HepG2 (cell line): Measurements from ENCODE around the gene FAM83E. TPM values are rescaled to one million over a fixed set of nuclear protein-coding genes. Genes with fewer than 3 reads are reported as not detected.

Source experiments
- BRD4 ChIP-seq: sonication (generic); formaldehyde crosslinking; IDR thresholded peaks from 2 replicates; pipeline ENCODE4 v1.4.0; 2020; ENCODE audit warnings: missing genetic modification reagents
- CHD2 ChIP-seq: IDR thresholded peaks from 2 replicates; pipeline ENCODE4 v1.6.1; 2011; ENCODE audit warnings: low read depth, low read length, improper control_type of control experiment
- FOXP1 ChIP-seq, 2 experiments: fragments of 450-650 bp in 1 of 2; IDR thresholded peaks; 2 replicates each; pipeline ENCODE4 v1.6.1; 2017 to 2018; ENCODE audit warnings: antibody characterized with exemption in 1 of 2
- FOXP4 ChIP-seq: sonication (generic); formaldehyde crosslinking; IDR thresholded peaks from 2 replicates; pipeline ENCODE4 v1.4.0; 2020; ENCODE audit warnings: missing genetic modification reagents
- IKZF4 ChIP-seq: sonication (generic); formaldehyde crosslinking; IDR thresholded peaks from 2 replicates; pipeline ENCODE4 v1.5.1; 2020; ENCODE audit warnings: borderline replicate concordance, mild to moderate bottlenecking, low read depth, missing genetic modification reagents; ENCODE audit errors: not compliant biosample characterization
- PAF1 ChIP-seq: IDR thresholded peaks from 2 replicates; pipeline ENCODE4 v1.6.1; 2016; ENCODE audit warnings: missing genetic modification reagents, missing compliant biosample characterization
- REPIN1 ChIP-seq: sonication (generic); formaldehyde crosslinking; IDR thresholded peaks from 2 replicates; pipeline ENCODE4 v1.8.0; 2022; ENCODE audit warnings: missing genetic modification reagents, low read depth, mild to moderate bottlenecking, borderline replicate concordance
- REXO4 ChIP-seq: sonication (generic); formaldehyde crosslinking; IDR thresholded peaks from 2 replicates; pipeline ENCODE4 v1.8.0; 2022; ENCODE audit warnings: missing genetic modification reagents, mild to moderate bottlenecking, borderline replicate concordance
- TFAP4 ChIP-seq: sonication (generic); IDR thresholded peaks from 2 replicates; pipeline ENCODE4 v1.6.1; 2016; ENCODE audit warnings: low read depth, borderline replicate concordance
- ZNF253 ChIP-seq: sonication (generic); formaldehyde crosslinking; IDR thresholded peaks from 2 replicates; pipeline ENCODE4 v1.8.0; 2022; ENCODE audit warnings: mild to moderate bottlenecking, missing genetic modification reagents, borderline replicate concordance
- ZNF496 ChIP-seq: sonication (generic); formaldehyde crosslinking; IDR thresholded peaks from 2 replicates; pipeline ENCODE4 v1.8.1; 2023; ENCODE audit warnings: mild to moderate bottlenecking, moderate library complexity, missing genetic modification reagents; ENCODE audit not compliant: insufficient replicate concordance
- ZNF512 ChIP-seq: sonication (generic); formaldehyde crosslinking; IDR thresholded peaks from 2 replicates; pipeline ENCODE4 v1.4.0; 2020; ENCODE audit warnings: mild to moderate bottlenecking, missing genetic modification reagents
- ZNF749 ChIP-seq: sonication (generic); formaldehyde crosslinking; IDR thresholded peaks from 2 replicates; pipeline ENCODE4 v1.8.0; 2022; ENCODE audit warnings: mild to moderate bottlenecking, missing genetic modification reagents, moderate library complexity, borderline replicate concordance
- ZNF841 ChIP-seq: sonication (generic); formaldehyde crosslinking; IDR thresholded peaks from 2 replicates; pipeline ENCODE4 v1.8.1; 2023; ENCODE audit warnings: missing genetic modification reagents, borderline replicate concordance
- polyA plus RNA-seq, 8 experiments: library from polyadenylated mRNA; depleted of rRNA in 3 of 8; stranded (reverse) in 7 of 8; unstranded in 1 of 8; fragments of >200 nt; fragmentation: Illumina TruSeq in 4 of 8; extraction: Trizol in 4 of 8; gene quantifications; 2 replicates each; pipeline versions ENCODE4 v1.2.1 to v1.2.3, GENCODE V29; 2011 to 2016; ENCODE audit warnings: low read depth in 4 of 8, missing spikeins in 1 of 8, mixed read lengths in 1 of 8; ENCODE audit not compliant: insufficient read depth in 1 of 8
- total RNA-seq, 5 experiments: library from RNA; depleted of rRNA; stranded (reverse); fragments of >200 nt; fragmentation: Illumina TruSeq; extraction: Trizol; gene quantifications; 2 replicates each; pipeline ENCODE4 v1.2.3, GENCODE V29; 2016; ENCODE audit warnings: low read depth in 1 of 5
- TF ChIP-seq, protein P1 (sequence below): sonication (generic); formaldehyde crosslinking; IDR thresholded peaks from 2 replicates; pipeline ENCODE4 v1.9.0; 2021; ENCODE audit warnings: missing genetic modification reagents, borderline replicate concordance
- TF ChIP-seq, protein P2 (sequence below): sonication (generic); formaldehyde crosslinking; conservative IDR thresholded peaks from 2 replicates; pipeline ENCODE4 v1.4.0; 2020; ENCODE audit warnings: missing genetic modification reagents
- TF ChIP-seq, protein P3 (sequence below): sonication (generic); formaldehyde crosslinking; IDR thresholded peaks from 2 replicates; pipeline ENCODE4 v1.4.0; 2020; ENCODE audit warnings: missing genetic modification reagents, borderline replicate concordance

FAM83E gene
- total and polyA plus RNA-seq, 2 of the 13 experiments (the other 11 are each of a cell fraction or from before 2014, with no cell fraction given) = 0.18 to 0.60 TPM

GRCh38 chr19:48634424-48635262 lies 19.8 kb upstream of the FAM83E start (continued):
- TF ChIP-seq ZNF253 (CRISPR knock-in tag) = 0 out of 2 replicates have a peak, but pooled peaks have one; percentile 68
- TF ChIP-seq BRD4 = peak; percentile 58; the same call in 1 of the 2 replicates
- TF ChIP-seq ZNF496 (CRISPR knock-in tag) = no peak
- TF ChIP-seq ZNF512 (CRISPR knock-in tag) = no peak
- TF ChIP-seq, protein P1, sequence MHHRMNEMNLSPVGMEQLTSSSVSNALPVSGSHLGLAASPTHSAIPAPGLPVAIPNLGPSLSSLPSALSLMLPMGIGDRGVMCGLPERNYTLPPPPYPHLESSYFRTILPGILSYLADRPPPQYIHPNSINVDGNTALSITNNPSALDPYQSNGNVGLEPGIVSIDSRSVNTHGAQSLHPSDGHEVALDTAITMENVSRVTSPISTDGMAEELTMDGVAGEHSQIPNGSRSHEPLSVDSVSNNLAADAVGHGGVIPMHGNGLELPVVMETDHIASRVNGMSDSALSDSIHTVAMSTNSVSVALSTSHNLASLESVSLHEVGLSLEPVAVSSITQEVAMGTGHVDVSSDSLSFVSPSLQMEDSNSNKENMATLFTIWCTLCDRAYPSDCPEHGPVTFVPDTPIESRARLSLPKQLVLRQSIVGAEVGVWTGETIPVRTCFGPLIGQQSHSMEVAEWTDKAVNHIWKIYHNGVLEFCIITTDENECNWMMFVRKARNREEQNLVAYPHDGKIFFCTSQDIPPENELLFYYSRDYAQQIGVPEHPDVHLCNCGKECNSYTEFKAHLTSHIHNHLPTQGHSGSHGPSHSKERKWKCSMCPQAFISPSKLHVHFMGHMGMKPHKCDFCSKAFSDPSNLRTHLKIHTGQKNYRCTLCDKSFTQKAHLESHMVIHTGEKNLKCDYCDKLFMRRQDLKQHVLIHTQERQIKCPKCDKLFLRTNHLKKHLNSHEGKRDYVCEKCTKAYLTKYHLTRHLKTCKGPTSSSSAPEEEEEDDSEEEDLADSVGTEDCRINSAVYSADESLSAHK (CRISPR knock-in tag) = no peak
- TF ChIP-seq REXO4 (CRISPR knock-in tag) = no peak
- TF ChIP-seq ZNF841 (CRISPR knock-in tag) = no peak
- no peak for TF ChIP-seq IKZF4 (CRISPR knock-in tag)
- TF ChIP-seq FOXP1 (IDR thresholded peaks at IDR 0.05) = no peak
- TF ChIP-seq FOXP1 (CRISPR knock-in tag; IDR thresholded peaks at IDR 0.05) = no peak
- TF ChIP-seq CHD2 = peak; percentile 48; the same call in 1 of the 2 replicates
- peak; percentile 68 for TF ChIP-seq FOXP4 (CRISPR knock-in tag)
- TF ChIP-seq PAF1 = no peak
- TF ChIP-seq, protein P2, sequence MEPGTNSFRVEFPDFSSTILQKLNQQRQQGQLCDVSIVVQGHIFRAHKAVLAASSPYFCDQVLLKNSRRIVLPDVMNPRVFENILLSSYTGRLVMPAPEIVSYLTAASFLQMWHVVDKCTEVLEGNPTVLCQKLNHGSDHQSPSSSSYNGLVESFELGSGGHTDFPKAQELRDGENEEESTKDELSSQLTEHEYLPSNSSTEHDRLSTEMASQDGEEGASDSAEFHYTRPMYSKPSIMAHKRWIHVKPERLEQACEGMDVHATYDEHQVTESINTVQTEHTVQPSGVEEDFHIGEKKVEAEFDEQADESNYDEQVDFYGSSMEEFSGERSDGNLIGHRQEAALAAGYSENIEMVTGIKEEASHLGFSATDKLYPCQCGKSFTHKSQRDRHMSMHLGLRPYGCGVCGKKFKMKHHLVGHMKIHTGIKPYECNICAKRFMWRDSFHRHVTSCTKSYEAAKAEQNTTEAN (CRISPR knock-in tag) = no peak; the same call in 1 of the 2 replicates
- TF ChIP-seq ZNF749 (CRISPR knock-in tag) = no peak; the same call in 1 of the 2 replicates
- TF ChIP-seq, protein P3, sequence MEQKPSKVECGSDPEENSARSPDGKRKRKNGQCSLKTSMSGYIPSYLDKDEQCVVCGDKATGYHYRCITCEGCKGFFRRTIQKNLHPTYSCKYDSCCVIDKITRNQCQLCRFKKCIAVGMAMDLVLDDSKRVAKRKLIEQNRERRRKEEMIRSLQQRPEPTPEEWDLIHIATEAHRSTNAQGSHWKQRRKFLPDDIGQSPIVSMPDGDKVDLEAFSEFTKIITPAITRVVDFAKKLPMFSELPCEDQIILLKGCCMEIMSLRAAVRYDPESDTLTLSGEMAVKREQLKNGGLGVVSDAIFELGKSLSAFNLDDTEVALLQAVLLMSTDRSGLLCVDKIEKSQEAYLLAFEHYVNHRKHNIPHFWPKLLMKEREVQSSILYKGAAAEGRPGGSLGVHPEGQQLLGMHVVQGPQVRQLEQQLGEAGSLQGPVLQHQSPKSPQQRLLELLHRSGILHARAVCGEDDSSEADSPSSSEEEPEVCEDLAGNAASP = peak; percentile 100
- TF ChIP-seq REPIN1 (CRISPR knock-in tag) = peak; percentile 72
- peak; percentile 40; the same call in 1 of the 2 replicates for TF ChIP-seq TFAP4
